Measurements from ENCODE around the gene ASB9. TPM values are rescaled to one million over a fixed set of nuclear protein-coding genes. Genes with fewer than 3 reads are reported as not detected.

Gene ASB9
- total RNA-seq, 1 donor from 2014 or later, result 0.70 TPM

GRCh38 chrX:15245896-15246295, 24.0 kb downstream of the ASB9 start:
- intact Hi-C loops (cut with DNase I), result no loop called here
- DNase-seq, result no peak
- ATAC-seq (ENCODE audit: poor library complexity), result no peak

- intact Hi-C loops (cut with DNase I), result no loop called here
- DNase-seq (no peak), ATAC-seq (ENCODE audit: poor library complexity) (no peak)
Observed at GRCh38 chrX:15244421-15244820, 25.5 kb downstream of the ASB9 start.

- intact Hi-C loops (cut with DNase I), result no loop called here
- ATAC-seq (ENCODE audit: poor library complexity), result no peak
Observed at GRCh38 chrX:15242899-15243555, 26.9 kb downstream of the ASB9 start.

GRCh38 chrX:15241301-15241700, 28.6 kb downstream of the ASB9 start:
- intact Hi-C loops (cut with DNase I), result no loop called here
- no peak for DNase-seq
- ATAC-seq (ENCODE audit: poor library complexity), result no peak

More at GRCh38 chrX:15242899-15243555, 26.9 kb downstream of the ASB9 start:
- DNase-seq, result no peak

GRCh38 chrX:15240414-15240813, 29.5 kb downstream of the ASB9 start:
- no peak for DNase-seq
- no peak for ATAC-seq (ENCODE audit: poor library complexity)
- intact Hi-C loops (cut with DNase I), result no loop called here

- intact Hi-C loops (cut with DNase I), result no loop called here
- DNase-seq, result no peak
- ATAC-seq (ENCODE audit: poor library complexity), result no peak
Observed at GRCh38 chrX:15236146-15236545, 33.7 kb downstream of the ASB9 start.

- no peak for ATAC-seq (ENCODE audit: poor library complexity)
- intact Hi-C loops (cut with DNase I), result no loop called here
- DNase-seq, result no peak
Observed at GRCh38 chrX:15235001-15235400, 34.9 kb downstream of the ASB9 start.

GRCh38 chrX:15233416-15234015, 36.4 kb downstream of the ASB9 start:
- intact Hi-C loops (cut with DNase I), result no loop called here
- ATAC-seq (ENCODE audit: poor library complexity), result no peak

GRCh38 chrX:15224747-15225146, 45.1 kb downstream of the ASB9 start:
- ATAC-seq (ENCODE audit: poor library complexity), result no peak
- intact Hi-C loops (cut with DNase I), result no loop called here

More at GRCh38 chrX:15233416-15234015, 36.4 kb downstream of the ASB9 start:
- no peak for DNase-seq

GRCh38 chrX:15221321-15221720, 48.6 kb downstream of the ASB9 start:
- intact Hi-C loops (cut with DNase I), result no loop called here
- ATAC-seq (ENCODE audit: poor library complexity), result no peak

More at GRCh38 chrX:15224747-15225146, 45.1 kb downstream of the ASB9 start:
- DNase-seq, result no peak

GRCh38 chrX:15217161-15217560, 52.7 kb downstream of the ASB9 start:
- no peak for DNase-seq
- intact Hi-C loops (cut with DNase I), result no loop called here
- no peak for ATAC-seq (ENCODE audit: poor library complexity)

More at GRCh38 chrX:15221321-15221720, 48.6 kb downstream of the ASB9 start:
- no peak for DNase-seq

GRCh38 chrX:15216280-15216679, 53.6 kb downstream of the ASB9 start:
- no peak for DNase-seq
- no peak for ATAC-seq (ENCODE audit: poor library complexity)
- intact Hi-C loops (cut with DNase I), result no loop called here

- DNase-seq, result no peak
- ATAC-seq (ENCODE audit: poor library complexity), result no peak
- intact Hi-C loops (cut with DNase I), result no loop called here
Observed at GRCh38 chrX:15215366-15215765, 54.5 kb downstream of the ASB9 start.

- no peak for DNase-seq
- intact Hi-C loops (cut with DNase I), result no loop called here
Observed at GRCh38 chrX:15214588-15214987, 55.3 kb downstream of the ASB9 start.

GRCh38 chrX:15209096-15209495, 60.8 kb downstream of the ASB9 start:
- intact Hi-C loops (cut with DNase I), result no loop called here
- no peak for DNase-seq
- no peak for ATAC-seq (ENCODE audit: poor library complexity)

More at GRCh38 chrX:15214588-15214987, 55.3 kb downstream of the ASB9 start:
- no peak for ATAC-seq (ENCODE audit: poor library complexity)

- intact Hi-C loops (cut with DNase I), result no loop called here
- DNase-seq, result no peak
- no peak for ATAC-seq (ENCODE audit: poor library complexity)
Observed at GRCh38 chrX:15207994-15208393, 61.9 kb downstream of the ASB9 start.

- intact Hi-C loops (cut with DNase I), result no loop called here
- DNase-seq (no peak), ATAC-seq (ENCODE audit: poor library complexity) (no peak)
Observed at GRCh38 chrX:15207384-15207783, 62.5 kb downstream of the ASB9 start.

GRCh38 chrX:15206306-15206705, 63.6 kb downstream of the ASB9 start:
- ATAC-seq (ENCODE audit: poor library complexity) (no peak), DNase-seq (no peak)
- intact Hi-C loops (cut with DNase I), result no loop called here

GRCh38 chrX:15204130-15204751, 65.6 kb downstream of the ASB9 start:
- no peak for ATAC-seq (ENCODE audit: poor library complexity)
- intact Hi-C loops (cut with DNase I), result no loop called here
- DNase-seq, result no peak

GRCh38 chrX:15203694-15204093, 66.2 kb downstream of the ASB9 start:
- no peak for DNase-seq
- ATAC-seq (ENCODE audit: poor library complexity), result no peak

More at GRCh38 chrX:15203694-15204093, 66.2 kb downstream of the ASB9 start:
- intact Hi-C loops (cut with DNase I), result no loop called here

Measured in Right ventricle myocardium superior (tissue), 1 donor.